Activated effector memory CD4-positive, alpha-beta T cell treated with anti-CD3 and anti-CD28 coated beads, Interleukin-2, amount 50 U/mL, for 16 hours (primary cell): ENCODE results near the gene POLA2.
A peak's percentile ranks its signal among the peaks of the same experiment; 100 is the strongest.
"Not testable (repeated sequence)": the region's sequence is repeated elsewhere in the genome, so short reads cannot be mapped to it uniquely, and the experiment has no call there.

Source experiments
- DNase-seq: peaks from one replicate; pipeline ENCODE4 v3.0.0-alpha.2; 2020

POLA2 gene

DNA sequence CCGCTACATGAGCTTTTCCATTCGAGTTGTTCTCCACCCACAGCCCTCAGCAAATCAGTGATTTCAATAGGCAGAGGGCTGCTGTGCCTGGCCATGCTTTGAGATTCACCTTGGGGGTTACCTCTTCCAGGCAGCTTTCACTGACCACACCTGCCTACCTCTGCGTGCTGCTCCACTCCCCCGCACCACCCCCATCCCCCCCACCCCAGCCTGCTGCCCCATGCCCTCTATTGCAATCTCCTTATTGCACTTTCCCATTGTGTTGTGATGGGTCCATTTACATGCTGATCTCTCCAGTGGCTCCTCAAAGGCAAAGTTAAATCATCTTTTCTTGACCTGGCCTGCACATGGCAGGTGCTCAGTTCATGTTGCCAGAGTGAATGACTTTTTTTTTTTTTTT is 18.0 kb upstream of the POLA2 start:
- DNase-seq: no peak

DNA sequence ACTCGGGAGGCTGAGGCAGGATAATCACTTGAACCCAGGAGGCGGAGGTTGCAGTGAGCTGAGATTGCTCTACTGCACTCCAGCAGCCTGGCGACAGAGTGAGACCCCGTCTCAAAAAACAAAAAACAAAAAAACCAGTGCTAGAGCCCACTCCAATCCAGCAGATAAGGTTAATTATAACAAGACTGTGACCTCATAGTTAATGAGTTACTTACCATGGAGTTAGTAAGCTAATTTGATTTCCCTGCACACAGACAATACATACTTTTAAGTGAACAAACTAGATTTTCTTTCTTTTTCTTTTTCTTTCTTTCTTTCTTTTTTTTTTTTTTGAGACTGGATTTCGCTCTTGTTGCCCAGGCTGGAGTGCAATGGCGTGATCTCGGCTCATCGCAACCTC is 16.7 kb upstream of the POLA2 start:
- not testable (repeated sequence) for DNase-seq

- DNase-seq: no peak
These were observed 15.3 kb upstream of the POLA2 start for GRCh38 chr11:65246506-65246905.

- DNase-seq: peak; percentile 36
These were observed 13.5 kb upstream of the POLA2 start for GRCh38 chr11:65248184-65248710.

DNA sequence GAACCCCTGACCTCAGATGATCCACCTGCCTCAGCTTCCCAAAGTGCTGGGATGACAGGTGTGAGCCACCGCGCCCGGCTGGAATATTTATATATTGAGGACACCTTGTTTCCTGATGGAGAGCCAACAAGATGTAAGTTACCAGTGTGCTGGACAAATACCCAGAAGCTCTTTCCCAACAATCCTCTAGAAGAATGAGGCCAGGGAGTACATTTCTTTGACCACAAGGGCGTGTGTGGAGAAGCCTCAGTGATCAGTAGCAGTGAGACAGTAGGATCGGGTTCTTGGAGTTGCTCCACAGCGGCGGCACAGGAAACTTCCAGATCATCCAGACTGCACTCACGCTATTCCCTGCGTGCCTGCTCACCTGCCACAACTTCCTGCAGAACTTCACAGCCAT is 10.3 kb upstream of the POLA2 start:
- DNase-seq: no peak

DNA sequence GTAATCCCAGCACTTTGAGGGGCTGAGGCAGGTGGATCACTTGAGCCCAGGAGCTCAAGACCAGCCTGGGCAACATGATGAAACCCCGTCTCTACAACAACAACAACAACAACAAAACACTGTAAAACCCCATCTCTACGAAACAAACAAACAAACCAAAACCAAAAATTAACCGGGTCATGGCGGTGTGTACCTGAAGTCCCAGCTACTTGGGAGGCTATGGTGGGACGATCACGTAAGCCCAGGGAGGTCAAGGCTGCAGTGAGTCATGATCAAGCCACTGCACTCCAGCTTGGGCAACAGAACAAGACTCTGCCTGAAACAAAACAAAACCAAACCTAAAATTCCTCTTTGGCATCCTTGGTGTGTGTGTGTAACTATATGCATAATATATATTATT is 7.0 kb upstream of the POLA2 start:
- no peak for DNase-seq

GRCh38 chr11:65258988-65259387 is 2.8 kb upstream of the POLA2 start:
- no peak for DNase-seq

DNA sequence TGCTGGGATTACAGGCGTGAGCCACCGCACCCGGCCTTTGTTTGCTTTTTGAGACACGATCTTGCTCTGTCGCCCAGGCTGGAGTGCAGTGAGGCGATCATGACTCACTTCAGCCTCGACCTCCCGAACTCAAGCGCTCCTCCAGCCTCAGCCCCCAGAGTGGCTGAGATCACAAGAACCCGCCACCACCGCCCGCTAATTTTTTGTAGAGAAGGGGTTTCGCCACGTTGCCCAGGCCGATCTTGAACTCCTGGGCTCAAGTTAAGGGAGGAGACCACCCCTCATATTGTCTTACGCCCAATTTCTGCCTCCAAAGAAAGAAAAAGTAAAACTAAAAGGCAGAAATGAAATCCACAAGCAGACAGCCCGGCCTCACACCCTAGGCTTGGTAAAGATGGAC is 1.5 kb upstream of the POLA2 start:
- peak; percentile 50 for DNase-seq

DNA sequence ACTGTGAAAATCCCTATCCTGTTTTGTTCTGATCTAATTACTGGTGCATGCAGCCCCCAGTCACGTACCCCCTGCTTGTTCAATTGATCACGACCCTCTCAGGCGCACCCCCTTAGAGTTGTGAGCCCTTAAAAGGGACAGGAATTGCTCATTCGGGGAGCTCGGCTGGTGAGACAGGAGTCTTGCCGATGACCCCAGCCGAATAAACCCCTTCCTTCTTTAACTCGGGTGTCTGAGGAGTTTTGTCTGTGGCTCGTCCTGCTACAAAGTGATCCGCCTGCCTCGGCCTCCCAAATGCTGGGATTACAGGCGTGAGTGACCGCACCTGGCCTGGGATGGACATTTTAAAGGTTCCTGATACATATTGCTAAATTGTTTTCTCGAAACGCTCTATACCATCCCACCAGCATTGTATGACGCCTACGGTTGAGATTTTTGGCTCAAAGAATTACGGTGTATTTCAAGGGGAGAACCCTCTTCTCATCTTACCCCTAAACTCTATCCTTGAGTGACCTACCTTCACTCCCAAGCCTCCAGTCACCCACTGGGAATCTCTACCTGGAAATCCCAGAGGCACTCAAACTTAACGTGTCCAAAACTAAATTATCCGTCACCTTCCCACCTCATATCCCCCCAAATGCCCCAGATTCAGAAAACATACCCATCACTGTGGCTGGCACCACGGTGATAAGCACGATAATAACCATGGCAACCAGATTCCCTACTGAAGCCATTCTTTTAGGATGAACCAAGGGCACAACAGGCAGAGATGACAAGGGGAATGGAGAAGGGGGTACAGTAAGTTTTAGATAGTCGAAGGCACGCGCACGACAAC is 789 bp upstream of the POLA2 start:
- DNase-seq: peak; percentile 62

DNA sequence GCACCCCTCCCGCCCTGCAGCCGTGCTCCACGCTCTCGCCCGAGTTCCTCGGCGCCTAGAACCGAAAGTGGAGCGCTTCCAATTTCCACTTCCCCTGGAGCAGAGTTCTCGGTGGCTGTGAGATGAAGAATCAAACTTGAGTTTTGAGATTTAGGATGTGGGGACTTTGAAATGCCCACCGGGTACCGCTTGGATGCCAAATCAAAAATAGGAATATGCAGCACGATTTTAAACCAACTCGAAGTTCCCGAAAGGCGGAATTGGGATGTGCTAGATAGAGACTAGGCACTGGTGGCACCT is 569 bp downstream of the POLA2 start:
- DNase-seq: no peak

- DNase-seq: peak; percentile 59
These were observed 1.0 kb downstream of the POLA2 start for GRCh38 chr11:65262776-65263175.

- DNase-seq: peak; percentile 52
These were observed 3.0 kb downstream of the POLA2 start for GRCh38 chr11:65264747-65265146.

DNA sequence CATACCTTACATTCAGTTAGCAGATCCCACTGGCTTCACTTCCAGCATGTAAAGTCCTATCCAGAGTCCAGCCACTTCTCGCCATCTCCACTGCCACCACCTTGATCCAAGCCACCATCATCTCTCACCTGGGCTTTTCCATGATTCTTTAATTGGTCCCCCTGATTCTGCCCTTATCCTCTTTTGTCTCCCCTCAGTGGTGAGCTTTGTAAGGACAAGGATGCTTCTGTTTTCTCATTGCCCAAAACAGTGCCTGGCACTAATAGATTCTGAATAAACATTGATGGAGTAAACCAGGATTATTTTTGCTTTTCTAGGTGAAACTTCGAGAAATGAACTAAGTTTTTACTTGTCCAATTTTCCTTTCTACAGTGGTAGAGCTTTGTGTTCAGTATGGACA is 4.4 kb downstream of the POLA2 start:
- DNase-seq: no peak

GRCh38 chr11:65274735-65275682 is 13.2 kb downstream of the POLA2 start:
- DNase-seq: peak; percentile 73

- DNase-seq: no peak
These were observed 14.1 kb downstream of the POLA2 start for GRCh38 chr11:65275906-65276305.

DNA sequence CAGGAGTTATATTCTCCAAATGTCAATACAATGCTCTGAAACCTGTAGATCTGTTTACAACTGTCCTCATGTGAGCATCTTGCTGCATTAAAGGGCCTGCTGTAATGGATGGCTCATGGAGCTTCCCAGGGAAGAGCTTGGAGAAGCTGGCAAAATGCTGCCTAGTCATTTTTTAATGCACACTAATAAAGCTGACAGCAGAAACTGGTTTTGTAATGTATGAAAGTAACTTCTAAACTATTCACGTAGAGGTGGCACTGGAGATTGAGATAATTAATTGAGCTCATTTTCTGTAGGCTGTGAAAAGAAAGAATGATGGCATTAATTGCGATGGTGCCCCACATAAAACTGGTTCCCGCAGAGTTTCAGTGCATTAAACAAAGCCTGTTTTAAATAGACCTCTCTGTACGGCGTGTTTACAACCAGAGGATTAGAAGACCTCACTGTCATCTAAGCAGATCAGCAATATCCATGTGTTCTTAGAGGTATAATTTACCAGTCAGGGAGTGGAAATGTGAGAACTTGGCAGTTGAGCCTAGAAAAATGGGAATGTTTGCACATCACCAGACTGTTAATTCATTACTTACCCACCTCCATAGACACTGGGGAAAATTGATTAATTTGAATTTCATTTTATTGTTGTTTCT is 16.0 kb downstream of the POLA2 start:
- no peak for DNase-seq

GRCh38 chr11:65278356-65278755 is 16.6 kb downstream of the POLA2 start:
- no peak for DNase-seq

- no peak for DNase-seq
These were observed 17.5 kb downstream of the POLA2 start for GRCh38 chr11:65279279-65279678.

- DNase-seq: peak; percentile 88
These were observed 18.1 kb downstream of the POLA2 start for GRCh38 chr11:65279741-65280440.

GRCh38 chr11:65280646-65281045 is 18.9 kb downstream of the POLA2 start:
- no peak for DNase-seq

GRCh38 chr11:65286686-65287085 is 24.9 kb downstream of the POLA2 start:
- DNase-seq: no peak

GRCh38 chr11:65287601-65288000 is 25.8 kb downstream of the POLA2 start:
- no peak for DNase-seq
